Measurements from ENCODE around the gene CERK.

The CERK gene

DNA sequence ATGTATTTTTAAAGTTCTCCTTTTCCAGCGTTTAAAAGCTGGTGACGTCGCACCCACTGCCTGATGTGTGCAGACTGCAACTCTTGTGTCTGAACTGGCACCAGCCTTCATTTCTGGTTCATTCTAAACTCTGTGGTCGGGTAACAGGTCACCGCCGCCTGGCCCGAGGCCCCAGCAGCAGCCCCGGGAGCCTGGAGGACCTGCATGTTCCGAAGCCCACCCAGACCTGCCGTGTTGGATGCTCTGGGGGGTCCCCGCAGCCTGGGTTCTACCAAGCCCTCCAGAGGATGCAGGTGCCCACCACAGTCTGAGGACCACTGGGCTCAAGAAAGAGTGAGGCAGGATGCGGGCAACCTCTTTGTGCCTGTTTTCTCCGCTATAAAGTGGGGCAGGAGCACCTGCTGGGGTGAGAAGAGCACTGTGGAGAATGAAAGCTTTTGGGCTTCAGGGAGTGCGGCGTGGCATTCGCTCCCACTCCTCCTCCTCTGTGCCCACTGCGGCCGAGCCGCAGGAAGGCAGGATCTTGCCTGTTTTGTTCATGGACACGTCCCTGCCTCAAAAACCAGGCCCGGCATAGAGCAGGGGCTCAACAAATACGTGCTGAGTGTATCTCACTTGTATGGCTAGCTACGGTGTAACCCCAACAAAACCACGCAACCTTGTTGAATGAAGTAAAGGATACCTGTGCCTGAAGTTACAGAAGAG, 40.1 kb downstream of the CERK start:
- DNase-seq: no peak

GRCh38 chr22:46696614-46697013, 41.4 kb downstream of the CERK start:
- no peak for DNase-seq

- DNase-seq: no peak
These were observed 41.9 kb downstream of the CERK start for GRCh38 chr22:46696229-46696518.

DNA sequence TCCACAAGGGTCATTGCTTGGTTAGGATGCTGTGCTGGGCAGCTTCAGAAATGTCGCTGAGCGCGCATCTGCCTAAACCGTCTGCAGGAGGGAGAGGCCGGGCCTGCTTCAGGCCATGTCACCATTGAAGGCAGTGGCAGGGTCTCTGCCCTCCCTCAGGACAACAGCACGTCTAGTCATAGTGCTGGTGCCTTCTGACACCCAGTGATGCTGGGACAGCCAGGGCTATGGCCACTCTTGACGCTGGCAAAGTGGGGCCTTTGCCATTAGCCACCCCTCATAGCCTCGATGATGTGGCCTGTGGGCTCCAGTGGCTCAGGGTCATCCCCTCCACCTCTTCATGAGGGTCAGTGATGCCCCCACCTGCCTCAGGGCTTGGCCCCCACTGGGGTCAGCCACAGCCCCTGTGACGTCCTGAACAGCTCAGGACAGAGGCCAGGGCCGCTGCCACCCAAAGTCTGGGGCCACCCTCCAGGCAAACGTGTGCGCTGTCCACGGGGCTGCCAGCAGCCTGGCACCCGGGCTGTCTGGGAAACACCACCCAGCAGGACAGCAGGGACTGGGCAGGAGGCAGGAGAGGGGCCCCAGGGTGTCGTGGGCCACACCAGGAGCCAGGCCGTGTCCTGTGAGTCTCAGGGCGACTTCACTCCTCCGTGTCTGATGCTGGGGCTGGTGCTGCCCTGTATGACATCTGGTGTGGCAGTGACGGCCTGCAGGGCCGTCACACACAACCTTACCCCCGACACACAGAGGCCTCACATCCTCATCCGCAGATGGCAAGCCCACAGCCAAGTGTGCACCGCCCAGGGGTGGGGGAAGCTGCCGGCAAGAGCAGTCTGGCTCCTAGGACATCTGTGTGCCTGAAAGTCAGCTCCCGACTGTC, 42.5 kb downstream of the CERK start:
- DNase-seq: no peak

DNA sequence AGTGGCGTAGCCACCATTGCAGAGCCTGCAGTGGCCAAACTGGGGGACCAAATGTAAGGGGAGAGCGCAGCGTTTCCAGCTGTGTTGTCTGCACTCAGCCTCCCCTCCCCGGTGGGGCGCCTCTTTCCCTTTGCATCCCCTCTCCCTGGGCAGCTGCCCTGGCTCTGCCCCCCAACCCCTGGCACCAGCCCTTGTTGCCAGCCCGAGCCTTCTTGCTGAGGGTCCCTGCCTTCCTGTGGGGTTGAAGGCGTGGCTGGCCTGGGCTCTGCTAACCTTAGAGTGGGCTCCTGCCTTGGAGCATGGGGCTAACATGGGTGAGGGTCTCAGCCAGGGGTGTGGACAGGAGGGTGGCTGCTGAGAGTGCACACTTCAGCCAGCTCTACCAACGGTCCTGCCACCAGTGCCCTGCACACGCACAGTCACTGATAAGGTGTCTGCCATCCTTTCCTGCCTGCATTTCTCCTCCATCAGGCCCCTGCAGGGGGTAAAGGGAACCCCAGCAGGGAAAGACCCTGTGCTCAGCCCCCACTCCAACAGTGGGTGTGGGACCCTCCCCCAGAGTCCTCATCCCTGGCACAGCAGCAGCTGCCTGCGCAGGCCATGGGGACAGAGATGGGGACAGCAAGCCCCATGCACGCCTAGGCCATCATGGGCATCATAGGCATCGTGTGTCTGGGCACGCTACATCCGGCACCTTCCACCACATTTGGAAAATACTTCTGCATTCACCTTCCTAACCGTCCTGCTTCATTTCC, 43.5 kb downstream of the CERK start:
- DNase-seq: no peak

GRCh38 chr22:46693634-46694415, 44.2 kb downstream of the CERK start:
- no peak for DNase-seq

- no peak for DNase-seq
These were observed 46.5 kb downstream of the CERK start for GRCh38 chr22:46691571-46691970.

- no peak for DNase-seq
These were observed 47.9 kb downstream of the CERK start for GRCh38 chr22:46690146-46690545.

GRCh38 chr22:46688949-46689348, 49.1 kb downstream of the CERK start:
- no peak for DNase-seq

DNA sequence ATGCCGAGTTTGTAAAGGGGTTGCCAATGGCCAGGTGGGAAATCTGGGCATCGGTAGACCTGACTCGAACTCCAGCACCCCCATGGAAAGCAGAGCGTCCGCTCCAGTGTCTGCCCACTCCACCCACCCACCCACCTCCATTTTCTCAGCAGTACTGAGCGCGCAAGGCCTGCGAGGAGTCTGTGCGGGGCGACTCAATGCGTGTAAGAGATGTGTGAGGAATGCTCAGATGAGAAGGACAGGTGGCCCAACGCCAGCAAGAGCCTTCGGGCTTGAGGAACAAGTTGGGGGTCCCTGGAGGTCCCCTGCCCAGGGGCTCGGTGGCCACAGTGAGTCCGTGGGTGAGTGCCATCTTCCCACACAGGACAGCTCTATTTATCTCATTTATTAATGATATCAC, 50.6 kb downstream of the CERK start:
- DNase-seq: no peak

- no peak for DNase-seq
These were observed 51.0 kb downstream of the CERK start for GRCh38 chr22:46687048-46687444.

DNA sequence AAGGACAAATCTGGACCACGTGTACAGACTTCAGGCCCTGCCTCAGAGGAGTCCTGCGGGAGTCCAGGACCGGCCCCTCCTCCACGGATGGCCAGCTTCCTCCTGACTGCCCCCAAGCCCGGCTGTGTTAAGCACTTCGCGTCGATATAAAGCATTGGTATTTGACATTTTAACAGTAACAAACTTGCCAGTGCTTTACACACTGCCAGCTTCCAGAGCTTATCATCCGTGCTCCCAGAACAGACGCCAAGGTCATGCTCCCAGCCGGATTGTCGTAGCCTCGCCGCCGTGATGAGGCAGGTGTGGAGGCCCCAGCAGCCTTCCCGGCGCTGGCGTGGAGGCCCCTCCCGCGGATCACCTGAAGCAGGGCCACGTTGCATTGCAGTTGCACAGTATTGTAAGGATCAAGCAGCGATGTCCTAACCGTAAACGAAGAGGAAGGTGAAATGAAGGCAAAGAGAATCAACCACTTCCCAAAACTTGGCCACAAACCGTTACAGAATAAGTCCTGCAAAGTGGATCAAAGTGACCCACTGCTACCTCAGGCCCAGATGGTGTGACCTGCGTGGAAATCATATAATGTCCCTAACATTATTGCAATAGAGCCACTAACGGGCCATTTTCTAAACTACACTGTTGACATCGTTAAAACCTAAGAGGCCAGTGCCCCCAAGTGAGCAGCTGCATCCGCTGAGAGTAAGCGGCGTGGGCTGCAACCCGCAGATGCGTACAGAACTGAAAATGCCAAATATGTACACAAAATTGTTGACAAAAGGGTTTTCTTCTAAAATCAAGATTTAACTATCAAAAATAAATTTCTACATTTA, 51.6 kb downstream of the CERK start:
- no peak for DNase-seq

GRCh38 chr22:46684706-46685105, 53.3 kb downstream of the CERK start:
- no peak for DNase-seq

- DNase-seq: no peak
These were observed 55.9 kb downstream of the CERK start for GRCh38 chr22:46682011-46682731.

DNA sequence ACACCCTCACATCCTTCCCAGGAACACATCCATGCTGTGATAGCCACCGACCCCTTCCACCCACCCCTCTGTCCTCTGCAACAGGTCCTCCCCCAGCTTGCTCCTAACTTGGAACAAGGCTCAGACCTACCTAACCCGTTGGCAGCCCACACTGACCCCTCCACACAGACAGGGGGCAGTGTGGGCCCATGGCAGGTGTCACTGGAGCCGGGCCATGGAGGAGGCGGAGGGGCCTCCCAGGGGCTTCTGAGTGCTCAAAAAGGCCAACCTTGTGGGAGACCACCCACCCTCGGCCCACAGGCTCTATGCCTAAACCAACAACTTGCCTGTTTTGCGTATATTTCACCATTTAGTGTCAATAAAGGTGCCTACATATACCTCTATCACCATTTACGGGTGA, 57.0 kb downstream of the CERK start:
- DNase-seq: no peak

GRCh38 chr22:46679706-46680269, 58.3 kb downstream of the CERK start:
- DNase-seq: no peak

DNA sequence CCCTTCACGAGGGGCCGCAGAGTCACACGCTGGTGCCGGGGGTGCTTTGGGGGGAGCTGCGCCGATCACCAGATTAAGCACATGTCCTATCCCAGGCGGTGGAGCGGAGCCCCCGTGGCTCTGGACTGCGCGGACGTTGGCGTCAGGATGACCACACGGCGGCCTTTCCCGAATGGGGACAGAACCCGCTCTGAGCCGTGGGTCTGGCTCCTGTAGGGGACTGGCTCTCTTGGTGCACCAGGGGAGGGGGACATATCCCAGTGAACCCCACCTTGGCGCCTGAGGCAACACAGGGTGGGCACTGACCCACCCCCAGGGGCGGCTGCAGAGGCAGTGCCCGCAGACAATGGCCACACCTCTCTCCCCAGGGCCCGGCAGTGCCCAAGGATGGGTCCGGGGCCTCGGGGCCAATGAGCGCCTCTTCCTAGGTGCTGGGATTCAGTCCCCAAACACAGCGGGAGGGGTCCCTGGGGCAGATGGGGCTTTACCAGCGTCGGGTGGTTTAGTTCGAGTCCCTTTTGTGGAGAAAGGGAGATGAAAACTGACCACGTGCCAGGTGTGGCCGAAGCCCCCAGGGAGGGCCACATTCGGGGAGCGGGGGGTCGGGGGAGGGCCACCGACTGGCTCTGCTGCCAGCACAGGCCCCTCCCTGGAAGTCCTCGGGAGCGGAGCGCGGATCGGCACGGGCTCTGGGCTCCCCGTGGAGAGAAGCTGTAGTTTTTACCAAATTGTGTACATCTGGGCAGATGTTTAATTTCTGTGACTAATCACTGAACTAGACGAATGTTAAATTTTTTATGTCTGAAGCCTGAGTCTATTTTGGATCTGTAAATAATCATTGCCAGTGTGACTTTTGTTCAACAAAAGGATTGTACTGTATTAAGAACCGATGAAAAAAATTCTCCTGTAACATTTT, 59.0 kb downstream of the CERK start:
- no peak for DNase-seq

GRCh38 chr22:46678003-46678657, 59.9 kb downstream of the CERK start:
- no peak for DNase-seq

DNA sequence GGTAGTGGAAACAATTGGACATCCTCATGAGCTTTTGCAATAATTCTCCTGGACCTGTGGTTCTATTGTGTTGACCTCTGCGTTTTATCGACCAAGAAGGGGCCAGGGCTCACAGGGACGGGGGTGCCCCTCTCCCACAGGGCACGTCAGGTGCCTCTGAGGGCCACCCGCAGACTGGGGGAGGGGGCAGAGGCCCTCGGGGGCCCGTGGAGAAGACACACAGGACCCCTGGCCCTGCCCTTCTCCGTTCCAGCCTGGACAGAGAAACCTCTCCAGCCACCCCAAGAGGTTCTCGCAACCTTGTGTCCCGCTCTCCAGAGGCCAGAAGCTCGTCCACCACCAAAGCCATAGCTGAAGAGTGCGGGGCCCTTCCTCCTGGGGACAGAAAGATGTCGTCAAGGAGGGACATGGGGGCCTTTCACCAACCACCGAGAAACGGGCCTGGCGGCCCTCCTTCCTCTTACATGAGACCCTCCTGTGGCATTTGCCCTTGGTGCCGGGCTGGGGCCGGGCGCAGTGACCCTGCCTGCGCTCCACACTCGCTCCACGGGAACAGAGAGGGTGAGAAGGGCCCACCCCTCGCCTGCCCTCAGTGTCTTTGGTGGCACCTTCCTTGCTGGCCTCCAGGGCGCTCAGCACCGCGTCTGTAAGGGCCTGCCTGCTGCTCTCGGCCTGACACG, 60.6 kb downstream of the CERK start:
- no peak for DNase-seq

Measured in activated naive CD4-positive, alpha-beta T cell (primary cell).